Caco-2 (cell line): Measurements from ENCODE around the gene GCA. TPM values are rescaled to one million over a fixed set of nuclear protein-coding genes. Genes with fewer than 3 reads are reported as not detected.

Source experiments
- BruUV-seq: library from RNA; stranded (reverse); fragments of 400-500 nt; replicated peaks from 2 replicates; lab custom pipeline; 2021; lab: Mats Ljungman, UMichigan
- CTCF ChIA-PET: fragments of 300-600 bp; sonication (Branson Sonifier 250); formaldehyde crosslinking; loops from one replicate; lab custom pipeline; 2022; ENCODE audit warnings: antibody characterized with exemption; lab: Charles Lee
- POLR2A ChIA-PET: fragments of 300-600 bp; sonication (Branson Sonifier 250); formaldehyde crosslinking; loops from one replicate; lab custom pipeline; 2022; ENCODE audit warnings: antibody characterized with exemption; lab: Charles Lee
- DNase-seq, 2 experiments: peaks; one replicate each; pipeline versions ENCODE4 v3.0.0 to v3.0.0-alpha.2; 2020 to 2022
- H3K27me3 ChIP-seq: replicated peaks from 2 replicates; pipeline ENCODE4 v1.6.0; 2011; ENCODE audit warnings: low read length; ENCODE audit not compliant: control insufficient read depth, insufficient read depth
- H3K36me3 ChIP-seq: 2 replicates; pipeline ENCODE4 v1.5.1; 2011; ENCODE audit warnings: low read length; ENCODE audit not compliant: control insufficient read depth, insufficient read depth
- H3K4me1 ChIP-seq: fragments of 250-450 bp; sonication (Bioruptor Pico); 2 replicates; pipeline ENCODE4 v1.5.1; 2020; ENCODE audit warnings: mild to moderate bottlenecking
- H3K4me3 ChIP-seq: 2 replicates; pipeline ENCODE4 v1.5.1; 2011; ENCODE audit warnings: low read depth, mild to moderate bottlenecking, control low read depth, low read length
- H3K9me3 ChIP-seq: fragments of 250-450 bp; sonication (Bioruptor Pico); 2 replicates; pipeline ENCODE4 v1.5.1; 2020; ENCODE audit warnings: mild to moderate bottlenecking, moderate library complexity
- H3K27ac Mint-ChIP-seq: one replicate; pipeline ENCODE4 v1.8.0; 2022; ENCODE audit warnings: mixed read lengths; ENCODE audit not compliant: unreplicated experiment
- H3K27me3 Mint-ChIP-seq: one replicate; pipeline ENCODE4 v1.8.0; 2022; ENCODE audit warnings: mixed read lengths; ENCODE audit not compliant: insufficient read depth, unreplicated experiment
- H3K36me3 Mint-ChIP-seq: one replicate; pipeline ENCODE4 v1.8.0; 2022; ENCODE audit warnings: mild to moderate bottlenecking, mixed read lengths; ENCODE audit not compliant: insufficient read depth, unreplicated experiment
- H3K4me1 Mint-ChIP-seq: one replicate; pipeline ENCODE4 v1.8.0; 2022; ENCODE audit warnings: low read depth, mixed read lengths; ENCODE audit not compliant: unreplicated experiment
- H3K4me3 Mint-ChIP-seq: one replicate; pipeline ENCODE4 v1.8.0; 2022; ENCODE audit warnings: mild to moderate bottlenecking, moderate library complexity, mixed read lengths; ENCODE audit not compliant: unreplicated experiment
- H3K9me3 Mint-ChIP-seq: one replicate; pipeline ENCODE4 v1.8.0; 2022; ENCODE audit warnings: mixed read lengths; ENCODE audit not compliant: unreplicated experiment
- CTCF ChIP-seq, 2 experiments: fragments of 200-600 bp in 1 of 2; IDR thresholded peaks; 1 replicate in 1 of 2; 2 replicates in 1 of 2; pipeline versions ENCODE4 v1.5.1 to v1.8.0; 2011 to 2022; ENCODE audit warnings: antibody characterized with exemption in 1 of 2, control low read depth in 1 of 2, inconsistent platforms in 1 of 2, low read depth in 1 of 2, low read length in 1 of 2, mild to moderate bottlenecking in 1 of 2, moderate library complexity in 1 of 2; ENCODE audit not compliant: insufficient read depth in 1 of 2, severe bottlenecking in 1 of 2, unreplicated experiment in 1 of 2
- intact Hi-C: fragments of 100-400 bp; cut with micrococcal nuclease; formaldehyde crosslinking; loops from one replicate; pipeline ENCODE4 v1.10.0; 2022; ENCODE audit not compliant: unreplicated experiment
- total RNA-seq: library from RNA; stranded (reverse); gene quantifications from 2 replicates; pipeline ENCODE4 v1.2.3, GENCODE V29; 2022

Gene GCA
- total RNA-seq, 1 experiment from 2014 or later: 29.4 TPM

DNA sequence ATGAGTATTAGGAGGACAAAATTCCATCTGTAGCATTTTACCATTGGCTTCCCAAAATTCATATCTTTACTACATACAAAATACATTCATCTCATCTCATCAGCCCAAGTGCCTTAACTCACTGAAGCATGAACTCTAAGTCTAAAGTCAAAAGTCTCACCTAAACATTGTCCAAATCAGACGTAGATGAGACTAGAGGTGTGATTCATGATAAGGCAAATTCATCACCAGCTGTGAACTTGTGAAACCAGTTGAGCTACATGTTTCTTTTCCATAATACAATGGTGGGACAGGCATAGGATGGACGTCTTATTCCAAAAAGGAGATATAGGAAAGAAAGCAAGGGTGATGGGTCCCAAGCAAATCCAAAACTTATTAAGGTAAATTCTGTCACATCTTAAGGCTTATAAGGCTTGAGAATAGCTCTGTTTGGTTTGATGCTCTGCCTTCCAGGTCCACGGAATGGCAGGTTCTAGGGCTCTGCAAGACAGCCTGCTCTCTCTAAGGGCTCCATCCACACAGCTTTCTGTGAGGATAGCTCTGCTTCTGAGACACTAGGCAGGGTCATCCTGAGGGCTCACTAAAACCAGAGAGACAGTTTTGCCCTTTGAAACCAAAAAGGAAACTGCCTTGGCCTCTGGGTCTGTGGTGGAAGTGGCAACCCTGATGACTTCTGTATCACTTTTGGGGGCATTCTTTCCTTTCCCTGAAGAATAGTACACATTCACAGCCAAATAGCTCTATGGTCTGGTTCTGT lies 35.0 kb upstream of the GCA start:
- ChIA-PET CTCF (no interaction called here), POLR2A (no interaction called here)
- no peak overlapping the region for H3K27ac Mint-ChIP-seq
- H3K4me3 ChIP-seq: no peak overlapping the region
- peaks cover 3% of the 10 kb centered on the region for H3K27me3 Mint-ChIP-seq
- no peaks in the 10 kb centered on the region for H3K4me1 Mint-ChIP-seq
- H3K4me3 Mint-ChIP-seq: no peak overlapping the region
- no peak for DNase-seq
- no TSS peak for BruUV-seq
- no peaks in the 10 kb centered on the region for H3K9me3 ChIP-seq
- TF ChIP-seq CTCF (IDR thresholded peaks at IDR 0.05; ENCODE audit: insufficient read depth in 1 of 2, low read depth in 1 of 2, low read length in 1 of 2, severe bottlenecking in 1 of 2, unreplicated experiment in 1 of 2): no peak
- H3K4me1 ChIP-seq: no peaks in the 10 kb centered on the region
- no peaks in the 10 kb centered on the region for H3K27me3 ChIP-seq
- intact Hi-C loops: no loop called here
- H3K36me3 ChIP-seq: no peaks in the 10 kb centered on the region
- H3K36me3 Mint-ChIP-seq: no peaks in the 10 kb centered on the region
- no peaks in the 10 kb centered on the region for H3K9me3 Mint-ChIP-seq

DNA sequence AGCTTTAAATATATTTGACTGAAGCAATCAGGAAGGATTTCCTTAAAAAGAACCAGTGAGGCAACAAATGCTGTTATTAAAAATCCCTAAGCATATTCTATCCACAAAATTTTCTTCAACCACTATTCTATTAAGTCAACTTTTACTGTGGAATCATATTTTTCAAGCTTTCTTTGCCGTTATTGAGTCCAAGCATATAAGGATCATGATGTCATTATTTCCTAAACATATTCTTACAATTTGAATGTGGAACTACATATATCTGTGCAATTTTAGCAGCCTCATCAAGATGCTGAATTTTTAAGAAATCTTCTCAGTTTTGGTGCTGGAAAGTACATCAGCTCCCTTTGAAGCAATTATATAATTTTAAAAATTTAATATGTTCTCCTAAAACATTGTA lies 31.1 kb upstream of the GCA start:
- intact Hi-C loops: no loop called here
- H3K4me1 ChIP-seq: no peaks in the 10 kb centered on the region
- DNase-seq: no peak
- no peak overlapping the region for H3K4me3 ChIP-seq
- Mint-ChIP-seq H3K27me3 (peaks cover 3% of the 10 kb centered on the region), H3K36me3 (no peaks in the 10 kb centered on the region), H3K4me1 (no peaks in the 10 kb centered on the region), H3K27ac (no peak overlapping the region), H3K9me3 (no peaks in the 10 kb centered on the region), H3K4me3 (no peak overlapping the region)
- no peaks in the 10 kb centered on the region for H3K27me3 ChIP-seq
- TF ChIP-seq CTCF (IDR thresholded peaks at IDR 0.05; ENCODE audit: insufficient read depth in 1 of 2, low read depth in 1 of 2, low read length in 1 of 2, severe bottlenecking in 1 of 2, unreplicated experiment in 1 of 2): no peak
- H3K9me3 ChIP-seq: no peaks in the 10 kb centered on the region
- ChIA-PET CTCF (no interaction called here), POLR2A (no interaction called here)
- H3K36me3 ChIP-seq: no peaks in the 10 kb centered on the region
- BruUV-seq: no TSS peak

DNA sequence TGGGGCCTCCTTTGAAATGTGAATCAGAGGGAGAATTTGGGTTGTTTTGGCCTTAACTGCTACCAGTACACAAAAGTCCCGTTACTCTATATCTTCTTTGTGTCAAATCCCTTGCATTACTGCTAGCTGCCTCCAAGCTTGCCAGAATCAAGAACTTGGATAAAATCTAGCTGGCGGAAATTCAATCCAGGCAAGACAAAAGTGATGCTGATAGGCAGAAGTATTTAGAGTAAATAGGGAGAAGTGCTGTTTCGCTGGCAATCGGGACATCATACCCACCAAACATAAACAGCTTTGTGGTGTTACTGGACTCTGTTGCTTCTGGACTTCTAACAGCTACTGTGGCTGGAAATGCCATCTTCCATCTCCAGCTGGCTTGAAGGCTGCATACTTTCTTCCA lies 28.0 kb upstream of the GCA start:
- H3K9me3 Mint-ChIP-seq: no peaks in the 10 kb centered on the region
- POLR2A ChIA-PET: no interaction called here
- no peak for TF ChIP-seq CTCF (IDR thresholded peaks at IDR 0.05; ENCODE audit: insufficient read depth in 1 of 2, low read depth in 1 of 2, low read length in 1 of 2, severe bottlenecking in 1 of 2, unreplicated experiment in 1 of 2)
- H3K4me3 Mint-ChIP-seq: no peak overlapping the region
- H3K36me3 Mint-ChIP-seq: no peaks in the 10 kb centered on the region
- Histone ChIP-seq H3K9me3 (no peaks in the 10 kb centered on the region), H3K4me3 (no peak overlapping the region), H3K4me1 (no peaks in the 10 kb centered on the region), H3K27me3 (no peaks in the 10 kb centered on the region), H3K36me3 (no peaks in the 10 kb centered on the region)
- CTCF ChIA-PET: interaction anchor here (0.8 kb wide), 1 partner anchor 18 kb away, joined by 3 read pairs; no protein-coding TSS in a partner anchor
- BruUV-seq: no TSS peak
- no peak for DNase-seq
- H3K27me3 Mint-ChIP-seq: no peaks in the 10 kb centered on the region
- H3K4me1 Mint-ChIP-seq: no peaks in the 10 kb centered on the region
- intact Hi-C loops: no loop called here
- H3K27ac Mint-ChIP-seq: no peak overlapping the region
